SK-N-SH (cell line): ENCODE measurements around the gene MRM2. TPM values are rescaled to one million over a fixed set of nuclear protein-coding genes. Genes with fewer than 3 reads are reported as not detected.

ENCODE experiments used
- CTCF ChIA-PET: fragments of 300-600, 350-600 bp; formaldehyde crosslinking; extraction: SDS; loops from one replicate; lab custom pipeline; 2021; lab: Yijun Ruan, JAX
- POLR2A ChIA-PET: fragments of 350-600 bp; sonication (Branson Sonifier 250); formaldehyde crosslinking; extraction: SDS; loops from one replicate; lab custom pipeline; 2020; ENCODE audit warnings: antibody characterized with exemption, inconsistent platforms; lab: Yijun Ruan, JAX
- DNase-seq: peaks from one replicate; pipeline ENCODE4 v3.0.0; 2012
- H2AFZ ChIP-seq: fragments of 200-600 bp; sonication (generic); 2 replicates; pipeline ENCODE4 v1.8.1; 2016; ENCODE audit warnings: antibody characterized with exemption, mild to moderate bottlenecking, low read depth
- H3F3A ChIP-seq: fragments of 200-600 bp; sonication (generic); replicated peaks from 2 replicates; pipeline ENCODE3; 2016; ENCODE audit warnings: antibody characterized with exemption, mild to moderate bottlenecking; ENCODE audit not compliant: insufficient read depth
- H3K27ac ChIP-seq, 2 experiments: fragments of 200-500 bp in 1 of 2; fragments of 200-600 bp in 1 of 2; sonication (Bioruptor generic) in 1 of 2; sonication (generic), shearing (Covaris generic) in 1 of 2; 2 replicates each; pipeline versions ENCODE4 v1.5.1 to v1.6.1; 2014 to 2016; ENCODE audit warnings: low read depth in 2 of 2, inconsistent platforms in 1 of 2, low read length in 1 of 2, mild to moderate bottlenecking in 1 of 2, mixed read lengths in 1 of 2
- H3K27me3 ChIP-seq: fragments of 200-600 bp; sonication (generic), shearing (Covaris generic); 2 replicates; pipeline ENCODE4 v1.6.1; 2016; ENCODE audit warnings: mixed run types; ENCODE audit not compliant: insufficient read depth
- H3K36me3 ChIP-seq, 2 experiments: fragments of 200-500 bp in 1 of 2; fragments of 200-600 bp in 1 of 2; sonication (Bioruptor generic) in 1 of 2; sonication (generic) in 1 of 2; replicated peaks in 1 of 2; 2 replicates each; pipeline versions ENCODE3 to v1.5.1; 2014 to 2016; ENCODE audit warnings: low read length in 1 of 2, mild to moderate bottlenecking in 1 of 2; ENCODE audit not compliant: insufficient read depth in 2 of 2, control insufficient read depth in 1 of 2
- H3K4me1 ChIP-seq, 2 experiments: fragments of 200-500 bp in 1 of 2; fragments of 200-600 bp in 1 of 2; sonication (Bioruptor generic) in 1 of 2; sonication (generic), shearing (Covaris generic) in 1 of 2; 2 replicates each; pipeline versions ENCODE4 v1.5.1 to v1.6.1; 2014 to 2016; ENCODE audit warnings: low read depth in 1 of 2, low read length in 1 of 2, mixed run types in 1 of 2; ENCODE audit not compliant: insufficient read depth in 2 of 2, control insufficient read depth in 1 of 2
- H3K4me2 ChIP-seq: fragments of 200-600 bp; sonication (generic), shearing (Covaris generic); 2 replicates; pipeline ENCODE4 v1.6.1; 2017; ENCODE audit warnings: mixed run types
- H3K4me3 ChIP-seq, 2 experiments: fragments of 200-500 bp in 1 of 2; fragments of 200-600 bp in 1 of 2; sonication (Bioruptor generic) in 1 of 2; sonication (generic), shearing (Covaris generic) in 1 of 2; 2 replicates each; pipeline versions ENCODE4 v1.5.1 to v1.8.1; 2014 to 2016; ENCODE audit warnings: low read depth in 2 of 2, inconsistent platforms in 1 of 2, low read length in 1 of 2, mild to moderate bottlenecking in 1 of 2, mixed read lengths in 1 of 2, moderate library complexity in 1 of 2
- H3K79me2 ChIP-seq: fragments of 200-600 bp; sonication (generic); 2 replicates; pipeline ENCODE4 v1.8.1; 2017; ENCODE audit warnings: mild to moderate bottlenecking; ENCODE audit not compliant: insufficient read depth
- H3K9ac ChIP-seq: fragments of 200-600 bp; sonication (generic); 2 replicates; pipeline ENCODE4 v1.6.1; 2017; ENCODE audit warnings: mixed run types
- H3K9me2 ChIP-seq: fragments of 200-600 bp; sonication (generic); 2 replicates; pipeline ENCODE4 v1.6.1; 2017; ENCODE audit warnings: mixed run types
- H3K9me3 ChIP-seq: fragments of 200-600 bp; sonication (generic); 2 replicates; pipeline ENCODE4 v1.6.1; 2017; ENCODE audit warnings: mixed run types, mild to moderate bottlenecking, moderate library complexity
- H4K20me1 ChIP-seq: fragments of 200-600 bp; sonication (generic); 2 replicates; pipeline ENCODE4 v1.6.1; 2017; ENCODE audit warnings: mild to moderate bottlenecking, mixed run types; ENCODE audit not compliant: insufficient read depth
- FOXM1 ChIP-seq: IDR thresholded peaks from 2 replicates; pipeline ENCODE4 v1.4.0; 2012; ENCODE audit warnings: low read depth, mild to moderate bottlenecking
- MEF2A ChIP-seq: IDR thresholded peaks from 2 replicates; pipeline ENCODE4 v1.4.0; 2012; ENCODE audit warnings: low read depth, borderline replicate concordance
- NRF1 ChIP-seq: IDR thresholded peaks from 2 replicates; pipeline ENCODE4 v1.6.1; 2012; ENCODE audit warnings: low read depth, mild to moderate bottlenecking, low read length
- RAD21 ChIP-seq: IDR thresholded peaks from 2 replicates; pipeline ENCODE4 v1.6.1; 2012; ENCODE audit warnings: mild to moderate bottlenecking, low read length
- SIN3A ChIP-seq: IDR thresholded peaks from 2 replicates; pipeline ENCODE4 v1.6.1; 2012; ENCODE audit warnings: low read depth, mild to moderate bottlenecking, low read length, moderate library complexity, borderline replicate concordance
- TAF1 ChIP-seq: IDR thresholded peaks from 2 replicates; pipeline ENCODE4 v1.6.1; 2012; ENCODE audit warnings: low read depth, mild to moderate bottlenecking, low read length, moderate library complexity, borderline replicate concordance
- WGBS: methylation state at CpG from one replicate; pipeline ENCODE4 v1.1.6; 2017; ENCODE audit warnings: low lambda C conversion rate; 5-methylcytosine and 5-hydroxymethylcytosine counted together
- polyA plus RNA-seq, 3 experiments: library from polyadenylated mRNA; depleted of rRNA; stranded (reverse); fragments of >200 nt; gene quantifications; 2 replicates each; pipeline ENCODE4 v1.2.3, GENCODE V29; 2012
- TF ChIP-seq, protein P1 (sequence below): IDR thresholded peaks from 2 replicates; pipeline ENCODE4 v1.4.0; 2012; ENCODE audit warnings: low read depth, borderline replicate concordance
- TF ChIP-seq, protein P2 (sequence below): IDR thresholded peaks from 2 replicates; pipeline ENCODE4 v1.4.0; 2012; ENCODE audit warnings: low read depth

MRM2 gene
- polyA plus RNA-seq, 1 of the 3 experiments (the other 2 are of a cell fraction), result 30.7 TPM

DNA sequence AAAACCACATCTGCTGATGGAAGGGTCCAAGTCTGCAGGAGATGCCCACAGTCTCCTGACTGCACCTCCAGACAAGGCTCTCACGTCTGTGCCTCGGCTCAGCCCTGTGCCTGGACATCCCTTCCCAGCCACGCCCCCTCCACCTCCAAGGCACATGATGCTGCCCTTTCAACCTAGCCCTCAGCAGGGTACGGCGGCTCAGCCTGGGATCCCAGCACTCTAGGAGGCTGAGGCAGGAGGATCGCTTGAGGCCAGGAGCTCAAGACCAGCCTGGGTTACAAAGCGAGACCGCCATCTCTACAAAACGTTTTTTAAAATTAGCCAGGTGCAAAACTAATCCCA lies 23.6 kb downstream of the MRM2 start:
- CTCF ChIA-PET, result no interaction called here
- Histone ChIP-seq H3F3A (no peaks in the 10 kb centered on the region), H3K79me2 (peaks cover 20% of the 10 kb centered on the region; the same call in 1 of the 2 replicates), H3K4me2 (no peak overlapping the region), H3K9me2 (no peaks in the 10 kb centered on the region), H3K4me3 (no peak overlapping the region), H3K9ac (no peak overlapping the region), H3K4me1 (no peaks in the 10 kb centered on the region), H3K27ac (no peak overlapping the region), H3K9me3 (no peaks in the 10 kb centered on the region), H3K27me3 (no peaks in the 10 kb centered on the region), H3K36me3 (peaks cover 29 to 56% of the 10 kb centered on the region in 2 experiments), H2AFZ (no peak overlapping the region), H4K20me1 (peaks cover 12% of the 10 kb centered on the region; the same call in 1 of the 2 replicates)
- 91% methylated on average over 9 of the region's 9 CpGs for WGBS
- TF ChIP-seq, protein P1, sequence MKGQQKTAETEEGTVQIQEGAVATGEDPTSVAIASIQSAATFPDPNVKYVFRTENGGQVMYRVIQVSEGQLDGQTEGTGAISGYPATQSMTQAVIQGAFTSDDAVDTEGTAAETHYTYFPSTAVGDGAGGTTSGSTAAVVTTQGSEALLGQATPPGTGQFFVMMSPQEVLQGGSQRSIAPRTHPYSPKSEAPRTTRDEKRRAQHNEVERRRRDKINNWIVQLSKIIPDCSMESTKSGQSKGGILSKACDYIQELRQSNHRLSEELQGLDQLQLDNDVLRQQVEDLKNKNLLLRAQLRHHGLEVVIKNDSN, result no peak
- TF ChIP-seq FOXM1, result no peak
- no peak for DNase-seq
- POLR2A ChIA-PET, result no interaction called here

DNA sequence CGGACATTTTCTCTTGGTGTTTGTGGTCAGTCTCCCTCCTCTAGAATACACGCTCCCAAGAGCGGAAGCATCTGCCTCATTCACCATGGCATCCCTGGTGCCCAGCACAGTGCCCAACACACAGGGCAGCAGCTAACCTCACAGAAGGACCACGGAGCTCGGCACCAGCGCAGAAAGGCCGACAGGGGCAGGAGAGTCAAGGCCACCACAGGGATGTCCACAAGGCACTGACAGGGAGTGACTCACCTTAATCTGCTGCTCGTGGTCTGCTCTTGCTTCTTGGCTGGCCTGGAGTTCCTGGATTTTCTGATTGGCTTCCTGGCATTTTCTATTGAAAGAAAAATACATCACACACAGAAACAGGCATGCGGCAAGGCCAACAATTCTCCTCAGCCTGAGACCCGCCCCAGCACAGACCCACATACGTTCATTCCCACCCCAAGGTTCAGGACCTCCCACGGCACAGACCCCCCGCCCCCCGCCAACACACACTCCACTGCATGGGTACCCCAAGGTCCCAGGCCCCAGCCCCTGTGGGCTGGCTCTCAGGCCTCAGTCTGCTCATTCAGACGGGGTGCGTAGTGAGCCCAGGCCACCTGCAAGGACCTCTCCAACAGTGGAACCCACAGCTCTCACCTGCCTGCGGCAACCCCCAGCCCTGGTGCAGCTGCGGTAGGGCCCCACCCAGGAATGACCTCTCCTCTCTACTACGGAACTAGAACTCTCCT lies 24.1 kb downstream of the MRM2 start:
- no peaks in the 10 kb centered on the region for H3K9me3 ChIP-seq
- no peaks in the 10 kb centered on the region for H3K9me2 ChIP-seq
- peaks cover 34 to 57% of the 10 kb centered on the region in 2 experiments for H3K36me3 ChIP-seq
- H3K4me1 ChIP-seq, result no peaks in the 10 kb centered on the region
- ChIA-PET POLR2A (no interaction called here), CTCF (interaction anchor here (1.2 kb wide), 1 partner anchor 60 kb away, joined by 3 read pairs; no protein-coding TSS in a partner anchor)
- 92% methylated on average over 15 of the region's 19 CpGs for WGBS
- no peak overlapping the region for H3K4me3 ChIP-seq
- no peak overlapping the region for H2AFZ ChIP-seq
- H3K9ac ChIP-seq, result no peak overlapping the region
- H4K20me1 ChIP-seq, result peaks cover 12% of the 10 kb centered on the region; the same call in 1 of the 2 replicates
- H3F3A ChIP-seq, result no peaks in the 10 kb centered on the region
- H3K79me2 ChIP-seq, result peaks cover 20% of the 10 kb centered on the region; the same call in 1 of the 2 replicates
- H3K27ac ChIP-seq, result no peak overlapping the region
- no peak for DNase-seq
- no peak for TF ChIP-seq TAF1
- TF ChIP-seq, protein P2, sequence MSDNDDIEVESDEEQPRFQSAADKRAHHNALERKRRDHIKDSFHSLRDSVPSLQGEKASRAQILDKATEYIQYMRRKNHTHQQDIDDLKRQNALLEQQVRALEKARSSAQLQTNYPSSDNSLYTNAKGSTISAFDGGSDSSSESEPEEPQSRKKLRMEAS, result no peak
- no peak for TF ChIP-seq NRF1
- TF ChIP-seq, protein P1, result no peak
- no peak for TF ChIP-seq SIN3A
- no peak for TF ChIP-seq RAD21
- TF ChIP-seq FOXM1, result no peak
- no peak for TF ChIP-seq MEF2A
- no peaks in the 10 kb centered on the region for H3K27me3 ChIP-seq
- H3K4me2 ChIP-seq, result no peak overlapping the region
